Measurements from ENCODE around the gene MYOD1. TPM values are rescaled to one million over a fixed set of nuclear protein-coding genes. Genes with fewer than 3 reads are reported as not detected.

The MYOD1 gene
- total and polyA plus RNA-seq, 2 of the 13 experiments (the other 11 are each of a cell fraction or from before 2014, with no cell fraction given) = not detected

- no peak for TF ChIP-seq HNF1B (CRISPR knock-in tag; IDR thresholded peaks at IDR 0.05)
- no peak for TF ChIP-seq NR3C1 (CRISPR knock-in tag; IDR thresholded peaks at IDR 0.05)
- TF ChIP-seq SPEN (CRISPR knock-in tag; IDR thresholded peaks at IDR 0.05; ENCODE audit: low read depth) = no peak
- no peak for TF ChIP-seq RFXANK (CRISPR knock-in tag; IDR thresholded peaks at IDR 0.05)
- TF ChIP-seq GTF2F1 (IDR thresholded peaks at IDR 0.05; ENCODE audit: low read length) = no peak
- TF ChIP-seq JUND (CRISPR knock-in tag; IDR thresholded peaks at IDR 0.05) = 0 out of 2 replicates have a peak, but pooled peaks have one; percentile 30
- TF ChIP-seq ZMAT3 (CRISPR knock-in tag; conservative IDR thresholded peaks at IDR 0.05) = no peak
- no peak for TF ChIP-seq SOX5 (CRISPR knock-in tag; IDR thresholded peaks at IDR 0.05; ENCODE audit: borderline replicate concordance)
- TF ChIP-seq, protein P1, sequence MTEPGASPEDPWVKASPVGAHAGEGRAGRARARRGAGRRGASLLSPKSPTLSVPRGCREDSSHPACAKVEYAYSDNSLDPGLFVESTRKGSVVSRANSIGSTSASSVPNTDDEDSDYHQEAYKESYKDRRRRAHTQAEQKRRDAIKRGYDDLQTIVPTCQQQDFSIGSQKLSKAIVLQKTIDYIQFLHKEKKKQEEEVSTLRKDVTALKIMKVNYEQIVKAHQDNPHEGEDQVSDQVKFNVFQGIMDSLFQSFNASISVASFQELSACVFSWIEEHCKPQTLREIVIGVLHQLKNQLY (CRISPR knock-in tag; IDR thresholded peaks at IDR 0.05) = no peak
- TF ChIP-seq DMAP1 (CRISPR knock-in tag; IDR thresholded peaks at IDR 0.05) = no peak
- no peak for TF ChIP-seq FOXP4 (CRISPR knock-in tag; IDR thresholded peaks at IDR 0.05)
- TF ChIP-seq RARA (CRISPR knock-in tag; IDR thresholded peaks at IDR 0.05) = peak; percentile 17; the same call in 1 of the 2 replicates
- TF ChIP-seq, protein P2, sequence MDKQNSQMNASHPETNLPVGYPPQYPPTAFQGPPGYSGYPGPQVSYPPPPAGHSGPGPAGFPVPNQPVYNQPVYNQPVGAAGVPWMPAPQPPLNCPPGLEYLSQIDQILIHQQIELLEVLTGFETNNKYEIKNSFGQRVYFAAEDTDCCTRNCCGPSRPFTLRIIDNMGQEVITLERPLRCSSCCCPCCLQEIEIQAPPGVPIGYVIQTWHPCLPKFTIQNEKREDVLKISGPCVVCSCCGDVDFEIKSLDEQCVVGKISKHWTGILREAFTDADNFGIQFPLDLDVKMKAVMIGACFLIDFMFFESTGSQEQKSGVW (CRISPR knock-in tag; IDR thresholded peaks at IDR 0.05; ENCODE audit: borderline replicate concordance) = no peak
- TF ChIP-seq, protein P3, sequence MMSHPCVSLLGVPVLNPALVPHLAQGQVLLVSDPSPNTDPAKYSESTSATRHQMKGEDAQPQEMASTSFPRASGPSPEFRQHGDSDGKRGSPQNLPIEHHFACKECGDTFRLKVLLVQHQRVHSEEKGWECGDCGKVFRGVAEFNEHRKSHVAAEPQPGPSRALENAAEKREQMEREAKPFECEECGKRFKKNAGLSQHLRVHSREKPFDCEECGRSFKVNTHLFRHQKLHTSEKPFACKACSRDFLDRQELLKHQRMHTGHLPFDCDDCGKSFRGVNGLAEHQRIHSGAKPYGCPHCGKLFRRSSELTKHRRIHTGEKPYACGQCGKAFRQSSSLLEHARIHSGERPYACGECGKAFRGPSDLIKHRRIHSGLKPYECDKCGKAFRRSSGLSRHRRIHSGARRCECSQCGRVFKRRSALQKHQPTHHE (CRISPR knock-in tag; IDR thresholded peaks at IDR 0.05; ENCODE audit: borderline replicate concordance) = no peak
- TF ChIP-seq SOX6 (IDR thresholded peaks at IDR 0.05) = no peak
- TF ChIP-seq SOX6 (CRISPR knock-in tag; IDR thresholded peaks at IDR 0.05) = no peak
- TF ChIP-seq ZNF138 (CRISPR knock-in tag; IDR thresholded peaks at IDR 0.05; ENCODE audit: low read depth) = no peak
- 0 out of 2 replicates have a peak, but pooled peaks have one; percentile 20 for TF ChIP-seq ELF3 (CRISPR knock-in tag; IDR thresholded peaks at IDR 0.05)
- no peak for TF ChIP-seq ZFP36L2 (CRISPR knock-in tag; IDR thresholded peaks at IDR 0.05)
- peak; percentile 82 for TF ChIP-seq ZBTB21 (CRISPR knock-in tag; IDR thresholded peaks at IDR 0.05)
- no peak for TF ChIP-seq BCL3 (CRISPR knock-in tag; IDR thresholded peaks at IDR 0.05)
- no peak for TF ChIP-seq ZNF766 (CRISPR knock-in tag; IDR thresholded peaks at IDR 0.05; ENCODE audit: borderline replicate concordance)
- TF ChIP-seq, protein P4, sequence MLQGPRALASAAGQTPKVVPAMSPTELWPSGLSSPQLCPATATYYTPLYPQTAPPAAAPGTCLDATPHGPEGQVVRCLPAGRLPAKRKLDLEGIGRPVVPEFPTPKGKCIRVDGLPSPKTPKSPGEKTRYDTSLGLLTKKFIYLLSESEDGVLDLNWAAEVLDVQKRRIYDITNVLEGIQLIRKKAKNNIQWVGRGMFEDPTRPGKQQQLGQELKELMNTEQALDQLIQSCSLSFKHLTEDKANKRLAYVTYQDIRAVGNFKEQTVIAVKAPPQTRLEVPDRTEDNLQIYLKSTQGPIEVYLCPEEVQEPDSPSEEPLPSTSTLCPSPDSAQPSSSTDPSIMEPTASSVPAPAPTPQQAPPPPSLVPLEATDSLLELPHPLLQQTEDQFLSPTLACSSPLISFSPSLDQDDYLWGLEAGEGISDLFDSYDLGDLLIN (CRISPR knock-in tag; IDR thresholded peaks at IDR 0.05; ENCODE audit: borderline replicate concordance) = no peak
Measured at GRCh38 chr11:17683377-17684161, 35.8 kb upstream of the MYOD1 start (continued).
